ENCODE measurements around the gene SUSD1.
A peak's percentile ranks its signal among the peaks of the same experiment; 100 is the strongest.
"Not testable (repeated sequence)": the region's sequence is repeated elsewhere in the genome, so short reads cannot be mapped to it uniquely, and the experiment has no call there.

Gene SUSD1

DNA sequence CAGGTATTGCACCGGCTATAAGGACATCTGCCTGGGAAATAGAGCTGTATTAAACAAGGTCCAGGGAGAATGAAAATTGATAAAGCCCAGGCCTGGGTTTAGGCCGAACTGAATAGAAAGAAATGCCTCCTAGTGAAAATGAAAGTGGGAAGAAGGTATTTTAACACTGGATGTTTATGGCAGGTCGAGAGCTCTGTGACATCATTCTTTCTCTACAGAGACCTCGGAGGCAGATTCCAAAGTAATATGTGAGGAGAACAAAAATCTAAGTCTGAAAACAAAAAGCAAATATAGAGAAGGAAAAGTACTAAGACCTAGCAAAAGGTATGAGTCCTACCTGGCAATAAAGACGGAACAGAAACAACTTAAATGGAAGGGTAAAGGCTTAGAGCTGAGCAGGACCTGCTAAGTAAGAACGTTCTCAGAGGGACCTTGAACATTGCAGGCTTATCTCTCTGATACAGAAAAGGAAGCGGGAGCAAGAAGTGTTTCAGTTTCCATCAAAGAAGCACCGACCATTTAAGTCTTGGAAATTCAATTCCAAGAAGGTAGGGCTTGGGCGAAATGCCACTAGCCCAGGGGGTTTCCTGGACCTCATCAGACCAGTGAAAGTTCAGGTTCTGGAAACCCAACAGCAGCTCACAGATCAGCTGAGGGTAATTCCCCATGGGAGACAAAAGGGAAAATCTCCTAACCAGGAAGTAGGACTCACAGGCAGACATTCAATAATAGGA lies 80.0 kb downstream of the SUSD1 start:
- DNase-seq, result no peak

DNA sequence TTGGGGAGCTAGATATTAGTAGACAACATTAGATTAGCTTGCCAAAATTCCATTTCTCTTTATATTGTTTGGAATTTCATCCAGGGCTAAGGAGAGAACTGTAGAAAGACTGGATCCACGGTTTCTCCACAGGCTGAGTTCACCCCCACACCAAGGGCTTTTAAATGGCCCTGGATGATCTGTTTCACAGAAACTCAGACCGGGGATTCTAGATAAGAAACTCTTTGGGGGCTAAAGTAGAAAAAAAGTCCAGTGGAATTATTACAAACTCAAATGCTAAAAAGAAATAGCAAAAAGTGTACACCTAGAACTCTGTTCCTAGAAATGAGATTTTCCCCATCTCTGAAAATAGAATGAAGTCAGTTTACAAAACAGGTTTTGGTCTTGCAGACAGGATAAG lies 80.9 kb downstream of the SUSD1 start:
- no peak for DNase-seq

DNA sequence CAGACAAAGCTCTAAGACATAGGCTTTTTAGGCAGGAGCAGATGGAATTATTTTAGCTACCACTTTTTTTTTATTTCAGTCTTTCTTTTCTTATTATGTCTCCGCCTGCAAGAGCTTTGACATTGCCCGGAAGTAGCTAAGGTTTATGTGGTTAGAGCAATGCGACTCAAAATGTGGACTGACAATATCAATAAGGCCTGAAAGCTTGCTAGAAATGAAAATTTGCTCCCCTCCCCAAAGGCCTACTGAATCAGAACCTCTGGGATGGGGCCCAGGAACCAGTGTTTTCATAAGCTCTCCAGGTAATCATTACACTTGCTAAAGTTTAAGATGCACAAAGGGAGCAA lies 81.3 kb downstream of the SUSD1 start:
- no peak for DNase-seq

DNA sequence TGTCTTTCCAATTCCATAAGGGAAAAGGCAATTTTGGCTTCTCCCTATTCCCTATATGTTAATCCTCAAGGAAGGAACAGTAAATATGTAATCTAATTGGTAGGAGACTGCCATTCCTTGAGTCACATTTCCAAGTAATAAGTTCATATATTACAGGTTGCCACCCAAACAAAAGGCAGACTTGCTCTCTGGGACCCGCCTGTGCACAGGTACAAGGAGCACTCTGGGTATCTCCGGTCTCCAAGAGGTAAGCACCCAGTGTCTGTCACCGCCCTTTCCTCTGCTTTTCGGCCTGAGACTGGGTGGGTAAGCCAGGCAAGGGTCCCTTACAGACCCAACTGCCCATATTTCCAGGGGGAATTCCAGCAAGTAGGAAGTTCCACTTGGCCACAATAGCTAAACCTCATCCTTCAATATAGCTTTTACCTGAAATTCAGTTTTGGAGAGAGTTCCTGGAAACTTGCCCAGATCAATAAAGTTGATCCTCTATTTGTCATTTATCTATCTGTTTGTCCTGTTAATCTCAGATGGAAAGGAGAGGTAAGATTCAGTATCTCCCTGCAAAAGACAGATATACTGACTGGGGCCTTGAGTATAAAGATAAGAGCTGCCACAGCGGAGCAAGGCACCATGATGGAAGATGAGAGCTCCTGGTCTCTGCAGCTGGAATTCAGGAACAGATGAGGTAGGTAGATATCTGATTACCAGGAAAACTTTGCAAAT lies 81.8 kb downstream of the SUSD1 start:
- no peak for DNase-seq

DNA sequence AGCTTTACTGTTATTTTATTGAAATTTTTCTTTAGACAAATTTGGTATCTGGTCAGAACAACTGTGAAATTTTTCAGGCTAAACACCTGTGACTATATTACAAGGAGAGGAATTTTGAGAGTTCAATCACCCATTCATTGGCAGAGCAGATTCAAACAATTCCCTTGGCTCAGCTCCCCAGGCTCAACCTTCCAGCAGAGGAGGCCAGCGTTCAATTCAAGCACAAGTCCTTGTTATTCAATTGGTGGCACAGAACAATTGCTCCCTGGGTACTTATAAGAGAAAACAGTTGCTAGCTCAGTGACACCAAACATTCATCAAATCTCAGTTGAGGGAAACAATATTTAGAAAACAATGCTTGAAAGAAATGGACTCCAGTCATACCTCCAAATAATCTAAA lies 83.3 kb downstream of the SUSD1 start:
- no peak for DNase-seq

DNA sequence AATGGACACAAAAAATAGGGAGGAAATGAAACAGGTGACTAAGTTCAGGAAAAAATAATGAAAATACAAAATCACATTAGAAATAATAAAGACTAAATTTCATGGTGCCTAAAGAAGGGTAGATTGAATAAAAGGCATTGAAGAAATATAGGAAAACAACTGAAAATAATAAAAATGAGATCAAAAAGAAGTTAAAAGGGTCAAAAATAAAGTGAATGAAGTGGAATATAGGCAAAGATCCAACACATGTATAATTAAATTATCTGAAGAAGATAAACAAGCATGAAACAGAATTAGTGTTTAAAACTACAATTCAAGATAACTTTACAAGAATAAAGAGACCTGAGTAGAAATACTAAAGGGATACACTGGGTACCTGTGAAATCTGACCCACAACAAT lies 87.6 kb downstream of the SUSD1 start:
- DNase-seq, result no peak

DNA sequence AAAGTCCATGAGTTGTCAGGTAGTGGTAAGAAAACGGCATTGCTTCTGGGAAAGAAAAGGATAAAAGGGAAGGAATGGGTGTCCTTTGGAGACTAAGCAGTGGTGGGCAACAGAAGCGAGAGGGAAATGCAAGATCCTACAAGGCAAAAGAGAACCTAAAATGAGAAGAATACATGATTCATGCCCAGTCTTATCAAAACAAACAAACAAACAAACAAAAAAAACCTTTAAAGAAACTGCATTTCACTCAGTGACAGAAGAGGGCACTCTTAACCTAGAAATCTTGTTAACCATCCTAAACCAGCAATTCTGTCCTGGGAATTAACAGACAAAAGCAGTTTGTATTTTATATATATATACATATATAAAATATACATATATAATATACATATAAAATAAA lies 88.5 kb downstream of the SUSD1 start:
- no peak for DNase-seq

DNA sequence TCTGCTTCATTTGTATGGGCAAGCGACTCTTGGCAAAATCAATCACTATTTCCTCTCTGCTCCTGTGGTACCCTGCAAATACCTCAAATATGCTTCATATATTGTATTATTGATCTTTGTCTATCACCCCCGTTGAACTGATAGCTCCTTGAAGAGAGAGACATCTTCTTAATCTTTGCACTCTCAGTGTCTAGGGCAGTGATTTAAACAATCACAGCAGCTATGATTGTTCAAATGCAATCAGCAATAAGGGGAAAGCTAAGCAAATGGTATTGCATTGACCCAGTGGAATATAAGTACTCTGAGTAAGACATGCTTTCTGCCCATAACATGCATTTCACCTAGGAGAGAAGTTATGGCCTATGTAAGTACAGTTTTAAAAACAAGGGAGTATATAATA lies 90.2 kb downstream of the SUSD1 start:
- DNase-seq, result no peak

DNA sequence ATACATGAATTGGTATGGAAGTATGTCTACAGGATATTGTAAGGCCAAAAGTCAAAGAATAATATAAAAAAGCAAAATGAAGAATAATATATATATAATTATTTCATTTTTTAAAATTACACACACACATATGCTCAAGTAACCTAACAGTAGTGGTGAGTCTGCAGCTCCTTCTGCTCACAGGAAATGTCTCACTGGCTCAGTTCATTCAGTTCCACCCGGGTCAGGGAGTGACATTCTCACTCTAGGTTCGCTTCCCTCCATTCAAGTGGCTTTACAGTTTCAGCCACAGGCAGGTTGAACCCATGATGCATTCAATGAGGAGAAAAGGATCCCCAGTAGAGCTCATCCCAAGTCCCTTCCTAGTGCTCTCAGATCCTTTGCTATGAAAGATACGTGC lies 90.8 kb downstream of the SUSD1 start:
- DNase-seq, result no peak

DNA sequence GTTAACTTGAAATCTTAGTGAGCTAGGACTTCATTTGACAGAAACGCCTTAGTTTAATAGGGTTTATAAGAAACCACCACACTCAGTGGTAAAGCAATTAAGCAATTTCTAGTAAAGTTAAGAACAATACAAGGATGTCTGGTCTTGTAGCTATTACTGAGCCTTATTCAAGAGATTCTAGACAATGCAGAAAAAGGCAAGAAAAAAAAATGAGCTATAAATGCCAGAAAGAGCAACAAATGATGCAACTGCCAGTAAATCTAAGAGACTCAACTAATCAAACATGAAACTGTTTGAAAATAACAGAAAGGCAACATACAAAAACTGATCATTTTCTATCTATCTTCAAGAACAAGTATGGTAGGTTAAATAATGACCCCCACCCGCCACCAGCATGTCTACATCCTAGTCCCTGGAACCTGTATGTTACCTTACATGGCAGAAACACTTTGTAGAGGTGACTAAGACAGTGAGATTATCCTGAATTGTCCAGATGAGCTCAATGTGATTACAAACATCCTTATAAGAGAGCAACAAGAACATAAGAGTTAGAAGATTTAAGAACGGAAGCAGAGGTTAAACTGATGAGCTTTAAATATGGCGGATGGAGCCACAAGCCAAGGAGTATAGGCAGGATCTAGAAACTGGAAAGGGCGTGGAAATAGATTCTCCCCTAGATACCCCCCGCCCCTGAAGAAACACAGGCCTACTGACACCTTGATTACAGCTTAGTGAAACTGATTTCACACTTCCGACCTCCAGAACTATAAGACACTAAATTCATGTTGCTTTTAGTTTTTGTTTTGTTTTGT lies 93.0 kb downstream of the SUSD1 start:
- DNase-seq, result no peak

DNA sequence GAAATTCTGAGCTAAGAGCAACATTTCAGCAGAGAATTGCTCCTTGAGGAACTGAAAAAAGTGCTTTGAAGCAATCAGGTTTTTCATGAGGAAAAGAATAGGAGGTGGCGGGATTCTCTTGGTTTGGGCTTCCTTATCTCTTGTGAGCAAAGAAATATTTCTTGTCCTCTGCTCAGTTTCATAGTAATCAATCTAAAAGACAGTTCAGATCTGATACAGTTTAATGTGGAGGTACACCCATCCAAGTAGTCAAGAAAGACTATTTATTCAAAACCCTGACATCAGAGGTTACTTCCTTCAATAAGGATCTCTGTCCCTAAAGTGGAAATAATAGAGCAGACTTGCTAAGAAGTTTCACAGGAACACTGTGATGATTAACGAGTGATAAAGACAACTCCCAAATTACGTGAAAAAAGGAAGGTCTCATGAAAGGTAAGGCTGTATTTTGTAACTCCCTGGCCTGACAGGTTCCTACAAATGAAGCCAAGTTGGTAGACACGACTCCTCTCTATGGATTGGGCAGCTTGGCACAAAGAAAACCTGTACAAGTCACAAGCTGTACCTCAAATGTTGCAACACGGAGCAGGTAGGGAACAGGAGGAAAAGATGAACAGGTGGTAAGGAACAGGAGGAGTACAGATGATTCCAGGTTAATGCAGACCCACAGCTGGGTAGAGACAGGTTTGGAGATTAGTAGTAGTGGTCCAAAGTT lies 94.1 kb downstream of the SUSD1 start:
- DNase-seq, result no peak

DNA sequence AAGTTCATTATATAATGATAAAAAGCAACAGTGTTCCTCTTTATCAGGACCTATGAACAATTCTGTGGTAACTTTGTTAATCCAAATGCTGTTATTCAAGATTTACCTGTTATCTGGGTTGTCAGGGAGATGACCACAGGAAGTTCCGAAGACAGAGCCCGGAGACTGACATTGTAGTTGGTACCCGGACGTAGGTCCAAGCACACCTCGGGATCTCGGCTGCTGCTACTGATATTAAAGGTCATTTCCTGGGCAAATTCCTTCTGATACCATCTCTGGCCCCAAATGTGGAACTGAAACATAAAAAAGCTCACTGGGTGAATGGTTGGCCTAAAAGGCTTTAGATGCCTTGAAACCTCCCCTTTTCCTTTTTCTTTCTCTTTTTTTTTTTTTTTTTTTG lies 96.7 kb downstream of the SUSD1 start:
- DNase-seq, result no peak

DNA sequence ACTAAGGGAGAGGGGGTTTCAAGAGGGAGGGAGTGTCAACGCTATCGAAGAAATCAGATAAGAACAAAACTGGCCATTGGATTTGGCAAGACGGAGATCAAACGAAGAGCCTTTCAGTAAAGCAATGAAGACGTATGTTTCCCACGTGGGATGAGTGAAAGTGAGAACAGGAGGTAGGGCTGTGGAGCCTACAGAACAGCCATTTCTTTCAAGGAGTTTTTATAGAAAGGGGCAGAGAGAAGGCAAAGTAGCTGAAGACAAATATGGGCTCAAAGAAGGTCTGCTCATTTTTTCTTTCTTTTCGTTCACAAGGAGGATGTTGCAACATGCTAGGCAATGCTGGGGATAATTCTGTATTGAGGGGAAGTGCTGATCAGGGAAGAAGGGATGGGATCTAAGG lies 98.3 kb downstream of the SUSD1 start:
- DNase-seq, result no peak

DNA sequence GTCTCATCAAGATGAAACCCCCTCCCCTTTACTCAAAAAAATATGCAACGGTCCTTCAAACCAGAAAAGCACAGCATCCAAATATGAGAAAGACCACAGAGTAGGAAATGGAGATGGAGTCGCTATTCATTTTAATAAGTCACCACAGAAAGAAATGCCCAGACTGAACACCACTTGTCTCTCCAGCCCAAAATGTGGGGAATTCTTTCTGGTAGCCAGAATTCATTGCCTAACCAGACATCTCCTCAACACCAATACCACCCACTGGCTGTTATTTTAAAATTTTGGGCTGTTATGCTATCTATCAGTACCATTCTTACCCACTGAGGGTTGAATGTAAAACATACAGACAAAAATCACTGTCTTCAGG lies 100.1 kb downstream of the SUSD1 start:
- DNase-seq, result no peak

DNA sequence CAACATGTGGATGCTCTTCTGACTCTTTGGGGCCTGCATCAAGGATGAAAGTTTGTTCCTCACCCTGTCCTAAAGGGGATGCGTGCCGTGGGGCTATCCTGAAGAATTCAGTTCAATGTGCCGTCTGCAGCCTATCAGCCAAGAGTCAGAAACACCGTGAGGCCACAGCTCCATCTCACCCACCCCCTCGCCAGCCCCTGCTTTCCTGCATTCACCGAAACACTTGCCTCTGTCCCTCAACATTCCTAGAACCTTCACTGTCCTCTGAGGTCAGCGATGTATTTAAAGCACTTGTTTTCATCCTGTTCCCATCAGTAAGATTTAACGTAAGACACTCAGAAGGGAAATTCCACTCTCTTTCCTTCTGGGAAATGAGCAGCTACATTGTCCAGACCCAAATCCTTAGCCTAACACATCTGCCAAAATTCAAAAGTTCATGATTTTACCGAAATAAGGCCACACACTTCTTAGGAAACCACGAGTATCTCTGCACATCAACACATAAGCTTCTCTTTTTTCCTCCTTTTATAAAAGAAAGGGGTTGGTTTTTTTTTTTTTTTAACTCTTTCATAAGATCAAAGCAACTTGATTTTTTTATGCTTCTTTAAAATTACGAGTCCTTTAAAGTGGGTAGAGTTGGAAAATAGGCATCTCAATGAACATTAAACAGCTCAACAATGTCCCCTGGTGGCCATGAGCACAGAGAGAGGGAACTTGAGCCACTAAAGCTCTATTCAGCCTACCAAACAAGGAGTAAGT lies 100.7 kb downstream of the SUSD1 start:
- peak; percentile 52 for DNase-seq

DNA sequence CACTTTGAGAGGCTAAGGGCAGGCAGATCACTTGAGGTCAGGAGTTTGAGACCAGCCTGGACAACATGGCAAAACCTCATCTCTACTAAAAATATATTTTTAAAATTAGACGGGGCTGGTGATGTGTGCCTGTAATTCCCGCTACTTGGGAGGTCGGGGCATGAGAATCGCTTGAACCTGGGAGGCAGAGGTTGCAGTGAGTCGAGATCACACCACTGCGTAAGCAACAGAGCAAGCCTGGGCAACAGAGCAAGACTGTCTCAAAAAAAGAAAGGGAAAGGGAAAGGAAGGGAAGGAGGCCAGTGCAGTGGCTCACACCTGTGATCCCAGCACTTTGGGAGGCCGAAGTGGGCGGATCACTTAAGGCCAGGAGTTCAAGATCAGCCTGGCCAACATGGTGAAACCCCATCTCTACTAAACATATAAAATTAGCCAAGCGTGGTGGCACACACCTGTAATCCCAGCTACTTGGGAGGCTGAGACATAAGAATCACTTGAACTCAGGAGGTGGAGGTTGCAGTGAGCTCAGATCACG lies 101.4 kb downstream of the SUSD1 start:
- not testable (repeated sequence) for DNase-seq

DNA sequence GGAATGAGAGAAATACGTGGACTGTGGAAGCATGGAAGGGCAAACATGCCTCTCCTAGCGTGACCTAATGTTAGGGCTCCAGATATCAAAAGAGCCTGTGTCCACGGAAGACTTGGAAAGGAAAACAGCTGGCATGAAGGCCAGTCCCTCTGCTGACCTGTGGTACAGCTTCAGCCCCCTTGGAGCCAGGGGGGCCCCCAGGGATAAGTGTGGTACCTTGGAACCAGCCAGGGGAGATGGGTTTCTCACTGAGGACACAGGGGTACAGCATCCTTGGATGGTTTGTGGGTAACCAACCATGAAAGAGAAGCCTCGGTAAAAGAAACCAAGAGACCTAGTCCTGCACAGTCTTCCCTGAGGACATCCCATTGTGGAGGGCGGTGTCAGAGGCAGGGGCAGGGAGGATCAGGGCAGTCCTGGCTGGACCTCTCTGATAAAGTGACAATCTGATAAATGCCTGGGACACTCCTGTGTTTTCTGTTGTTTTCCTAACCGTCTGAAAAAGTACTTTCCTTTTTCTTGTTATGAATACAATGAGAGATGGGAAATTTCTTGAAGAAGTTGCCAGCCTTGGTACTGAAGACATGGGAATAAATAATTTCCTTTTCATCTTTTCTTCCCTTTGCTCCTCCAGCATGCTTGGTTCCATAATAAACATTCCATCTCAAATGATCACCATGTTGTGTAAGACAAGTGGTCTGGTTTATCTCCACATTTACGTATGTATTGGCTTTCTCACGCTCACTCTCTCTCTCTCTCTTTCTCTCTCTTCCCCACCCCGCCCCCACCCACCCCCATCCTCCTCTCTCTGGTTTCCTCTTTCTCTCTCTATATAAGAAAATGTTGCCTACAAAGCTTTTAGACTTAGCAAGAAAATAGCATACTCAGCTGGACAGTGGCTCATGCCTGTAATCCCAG lies 102.1 kb downstream of the SUSD1 start:
- no peak for DNase-seq

DNA sequence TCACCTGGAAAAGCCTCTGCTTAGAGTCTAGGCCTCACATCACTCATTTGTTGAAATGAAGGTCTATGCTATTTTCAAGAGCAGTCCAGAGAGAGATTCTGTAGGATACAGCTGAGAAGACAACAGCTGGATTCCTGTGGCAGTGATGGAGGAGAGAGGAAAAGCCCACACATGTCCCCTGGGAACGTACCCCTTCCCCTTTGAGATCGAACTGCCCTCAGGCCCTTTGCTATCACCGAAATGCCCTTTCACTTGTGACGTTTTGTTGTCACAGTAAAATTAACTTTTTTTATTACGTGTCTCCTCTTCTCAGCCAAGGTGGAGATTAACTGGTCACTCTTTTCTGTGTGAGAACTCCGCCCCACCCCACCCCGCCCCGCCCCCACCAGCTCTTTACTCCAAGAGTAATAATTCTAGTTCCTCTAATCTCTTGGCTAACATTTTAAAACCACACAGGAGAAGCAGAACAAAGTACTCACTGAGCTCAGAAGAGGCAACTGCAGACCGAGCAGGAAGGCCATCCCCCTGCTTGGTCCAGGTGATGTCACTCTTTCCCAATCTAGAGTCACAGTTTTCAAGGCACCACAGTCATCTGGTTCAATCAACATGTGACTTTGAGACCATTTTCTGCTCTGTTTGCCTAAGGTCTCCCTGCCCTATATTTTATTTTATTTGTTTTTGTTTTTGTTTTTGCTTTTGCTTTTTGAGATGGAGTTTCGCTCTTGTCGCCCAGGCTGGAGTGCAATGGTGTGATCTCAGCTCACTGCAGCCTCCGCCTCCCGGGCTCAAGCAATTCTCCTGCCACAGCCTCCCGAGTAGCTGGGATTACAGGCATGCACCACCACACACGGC lies 105.6 kb downstream of the SUSD1 start:
- no peak for DNase-seq

DNA sequence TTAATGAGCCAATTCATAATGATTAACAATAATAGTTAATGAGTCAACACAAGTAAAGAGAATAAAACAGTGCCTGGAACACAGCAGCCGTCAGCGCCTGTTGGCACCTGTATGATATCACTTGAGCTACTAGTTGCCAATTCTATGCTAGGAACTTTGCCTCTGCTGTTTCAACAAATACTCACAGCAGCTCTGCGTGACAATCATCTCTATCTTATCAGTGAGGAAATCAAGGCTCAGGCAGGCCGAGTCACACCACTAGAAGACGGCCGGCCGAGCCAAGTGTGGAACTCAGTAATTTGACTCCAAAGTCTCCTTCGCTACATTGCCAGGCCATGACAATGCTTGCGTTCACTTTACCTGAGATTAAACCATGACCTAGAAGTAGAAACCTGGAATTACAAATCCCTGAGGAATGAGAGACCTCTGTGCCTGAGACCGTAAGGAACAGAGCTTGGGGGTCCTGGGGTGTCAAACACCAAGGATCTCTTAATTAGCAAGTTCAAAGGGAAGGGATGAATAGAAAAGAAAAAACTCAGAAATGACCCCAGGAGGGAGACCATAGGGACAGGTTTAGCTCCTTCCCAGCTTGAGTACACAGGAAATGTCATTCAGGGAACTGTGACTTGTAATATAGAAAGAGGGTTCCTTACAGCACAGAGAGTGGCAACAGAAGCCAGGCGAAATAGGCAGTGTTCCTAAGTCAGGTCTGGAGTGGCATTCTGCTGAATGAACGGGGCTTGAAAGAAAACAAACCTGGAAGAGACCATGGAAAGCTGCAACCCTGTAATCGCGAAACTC lies 109.1 kb downstream of the SUSD1 start:
- DNase-seq, result no peak

Measured in stimulated activated naive CD4-positive, alpha-beta T cell treated with Interleukin-2 at 50 U/mL for 16 hours (primary cell).